ENCODE data around the gene MAP4K2. TPM values are rescaled to one million over a fixed set of nuclear protein-coding genes. Genes with fewer than 3 reads are reported as not detected.
A peak's percentile ranks its signal among the peaks of the same experiment; 100 is the strongest.

MAP4K2 gene
- total and polyA plus RNA-seq, 7 donors = 9.0 to 23.5 (median 13.6) TPM

GRCh38 chr11:64767344-64768299 is 35.4 kb downstream of the MAP4K2 start:
- Histone ChIP-seq H3K4me1 (peaks cover 0 to 62% (median 44%) of the 10 kb centered on the region in 4 donors), H3K4me3 (no peak overlapping the region), H3K27me3 (no peaks in the 10 kb centered on the region), H3K9me3 (no peaks in the 10 kb centered on the region), H3K27ac (peak overlapping the region; percentile 65 to 81 (median 74)), H3K36me3 (peaks cover 65 to 95% (median 87%) of the 10 kb centered on the region in 4 donors)
- intact Hi-C loops (cut with DNase I) = no loop called here
- WGBS, 2 donors = 56% methylated on average over 19 of the region's 19 CpGs
- TF ChIP-seq CTCF (IDR thresholded peaks at IDR 0.05) = peak; percentile 65 to 81 (median 76)
- TF ChIP-seq POLR2AphosphoS5 (IDR thresholded peaks at IDR 0.05) = peak in 1 of 4 donors; percentile 21
- TF ChIP-seq POLR2A (IDR thresholded peaks at IDR 0.05) = no peak
- no peak for TF ChIP-seq EP300 (IDR thresholded peaks at IDR 0.05)
- peak; percentile 86 for DNase-seq

- WGBS, 2 donors = 95 to 98% methylated on average over 11 of the region's 11 CpGs
- intact Hi-C loops (cut with DNase I) = no loop called here
- Histone ChIP-seq H3K27me3 (no peaks in the 10 kb centered on the region), H3K9me3 (no peaks in the 10 kb centered on the region), H3K4me1 (peaks cover 0 to 62% (median 48%) of the 10 kb centered on the region in 4 donors), H3K36me3 (peaks cover 65 to 89% (median 83%) of the 10 kb centered on the region in 4 donors), H3K27ac (peak overlapping the region; percentile 65 to 81 (median 74)), H3K4me3 (no peak overlapping the region)
- TF ChIP-seq CTCF (IDR thresholded peaks at IDR 0.05) (no peak), EP300 (IDR thresholded peaks at IDR 0.05) (no peak), POLR2A (IDR thresholded peaks at IDR 0.05) (no peak), POLR2AphosphoS5 (IDR thresholded peaks at IDR 0.05) (no peak)
- DNase-seq = peak; percentile 67
Observed at GRCh38 chr11:64766881-64767280, 36.1 kb downstream of the MAP4K2 start.

- Histone ChIP-seq H3K27me3 (no peaks in the 10 kb centered on the region), H3K36me3 (peaks cover 65 to 82% (median 77%) of the 10 kb centered on the region in 4 donors), H3K27ac (peak overlapping the region; percentile 65 to 88 (median 82)), H3K4me1 (peaks cover 0 to 62% (median 52%) of the 10 kb centered on the region in 4 donors), H3K4me3 (no peak overlapping the region), H3K9me3 (no peaks in the 10 kb centered on the region)
- TF ChIP-seq POLR2AphosphoS5 (IDR thresholded peaks at IDR 0.05) (no peak), EP300 (IDR thresholded peaks at IDR 0.05) (no peak), CTCF (IDR thresholded peaks at IDR 0.05) (no peak), POLR2A (IDR thresholded peaks at IDR 0.05) (no peak)
- intact Hi-C loops (cut with DNase I) = no loop called here
- WGBS, 2 donors = 91 to 92% methylated on average over 42 of the region's 42 CpGs
- peak; percentile 63 for DNase-seq
Observed at GRCh38 chr11:64765851-64766665, 37.0 kb downstream of the MAP4K2 start.

- no peak for DNase-seq
- Histone ChIP-seq H3K27me3 (no peaks in the 10 kb centered on the region), H3K4me3 (no peak overlapping the region), H3K36me3 (peaks cover 60 to 75% (median 70%) of the 10 kb centered on the region in 4 donors), H3K4me1 (peaks cover 0 to 66% (median 58%) of the 10 kb centered on the region in 4 donors), H3K9me3 (no peaks in the 10 kb centered on the region), H3K27ac (peak overlapping the region; percentile 79 to 88 (median 82))
- no peak for TF ChIP-seq POLR2A (IDR thresholded peaks at IDR 0.05)
- TF ChIP-seq CTCF (IDR thresholded peaks at IDR 0.05) = peak in 1 of 4 experiments; percentile 11
- WGBS, 2 donors = 92% methylated on average over 30 of the region's 30 CpGs
- intact Hi-C loops (cut with DNase I) = no loop called here
Observed at GRCh38 chr11:64765291-64765850, 37.6 kb downstream of the MAP4K2 start.

Data from sigmoid colon (tissue), 7 donors.